ENCODE data around the gene PCDH19.

Gene PCDH19

DNA sequence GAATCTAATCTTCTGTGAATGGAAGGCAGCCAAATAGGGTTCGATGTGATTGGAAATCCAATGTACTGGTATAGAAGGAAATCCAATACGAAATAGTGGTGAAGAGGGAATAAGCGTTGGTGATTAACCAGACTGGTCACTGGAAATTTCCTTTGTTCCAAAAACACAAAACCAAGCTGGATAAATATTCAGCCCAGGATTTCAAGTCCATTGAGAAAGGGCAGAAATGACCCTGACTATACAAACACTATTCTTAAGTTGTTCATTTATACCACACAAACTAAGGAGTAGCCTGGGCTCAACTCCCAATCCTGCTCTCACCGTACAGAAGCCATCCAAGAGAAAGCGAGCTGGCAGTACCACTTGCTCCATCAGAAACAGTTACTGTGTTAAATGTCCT lies 32.2 kb downstream of the PCDH19 start:
- Histone ChIP-seq H3K36me3 (no peaks in the 10 kb centered on the region), H3K9me3 (no peaks in the 10 kb centered on the region), H3K4me1 (peaks cover 3% of the 10 kb centered on the region; the same call in 1 of the 2 replicates), H3K27me3 (no peaks in the 10 kb centered on the region), H3K4me3 (ENCODE audit: low read depth, low read length) (no peak overlapping the region)
- DNase-seq, result no peak
- TF ChIP-seq, protein P1, sequence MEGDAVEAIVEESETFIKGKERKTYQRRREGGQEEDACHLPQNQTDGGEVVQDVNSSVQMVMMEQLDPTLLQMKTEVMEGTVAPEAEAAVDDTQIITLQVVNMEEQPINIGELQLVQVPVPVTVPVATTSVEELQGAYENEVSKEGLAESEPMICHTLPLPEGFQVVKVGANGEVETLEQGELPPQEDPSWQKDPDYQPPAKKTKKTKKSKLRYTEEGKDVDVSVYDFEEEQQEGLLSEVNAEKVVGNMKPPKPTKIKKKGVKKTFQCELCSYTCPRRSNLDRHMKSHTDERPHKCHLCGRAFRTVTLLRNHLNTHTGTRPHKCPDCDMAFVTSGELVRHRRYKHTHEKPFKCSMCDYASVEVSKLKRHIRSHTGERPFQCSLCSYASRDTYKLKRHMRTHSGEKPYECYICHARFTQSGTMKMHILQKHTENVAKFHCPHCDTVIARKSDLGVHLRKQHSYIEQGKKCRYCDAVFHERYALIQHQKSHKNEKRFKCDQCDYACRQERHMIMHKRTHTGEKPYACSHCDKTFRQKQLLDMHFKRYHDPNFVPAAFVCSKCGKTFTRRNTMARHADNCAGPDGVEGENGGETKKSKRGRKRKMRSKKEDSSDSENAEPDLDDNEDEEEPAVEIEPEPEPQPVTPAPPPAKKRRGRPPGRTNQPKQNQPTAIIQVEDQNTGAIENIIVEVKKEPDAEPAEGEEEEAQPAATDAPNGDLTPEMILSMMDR (IDR thresholded peaks at IDR 0.05; ENCODE audit: low read depth, low read length), result no peak

DNA sequence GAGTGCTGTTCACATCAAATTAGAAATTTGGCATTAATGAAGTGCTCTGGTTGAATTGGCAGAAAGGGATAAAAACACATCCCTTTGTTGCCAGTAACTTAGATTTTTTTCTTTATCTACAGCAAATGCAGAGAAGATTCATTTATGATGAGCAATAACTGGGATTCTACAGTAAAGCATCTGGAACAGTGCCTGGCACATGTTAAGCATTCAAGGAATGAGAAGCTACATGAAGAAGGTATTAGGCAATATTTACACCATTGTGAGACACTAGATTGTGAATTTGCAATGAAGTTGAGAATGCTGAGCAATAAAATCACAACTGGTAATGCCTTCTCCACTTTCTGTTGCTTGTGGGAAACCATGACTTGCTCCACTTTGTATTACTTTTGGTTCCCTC lies 33.5 kb downstream of the PCDH19 start:
- DNase-seq, result no peak
- Histone ChIP-seq H3K27me3 (no peaks in the 10 kb centered on the region), H3K36me3 (no peaks in the 10 kb centered on the region), H3K4me3 (ENCODE audit: low read depth, low read length) (no peak overlapping the region), H3K9me3 (no peaks in the 10 kb centered on the region), H3K4me1 (peaks cover 3% of the 10 kb centered on the region; the same call in 1 of the 2 replicates)
- TF ChIP-seq, protein P1 (IDR thresholded peaks at IDR 0.05; ENCODE audit: low read depth, low read length), result no peak

DNA sequence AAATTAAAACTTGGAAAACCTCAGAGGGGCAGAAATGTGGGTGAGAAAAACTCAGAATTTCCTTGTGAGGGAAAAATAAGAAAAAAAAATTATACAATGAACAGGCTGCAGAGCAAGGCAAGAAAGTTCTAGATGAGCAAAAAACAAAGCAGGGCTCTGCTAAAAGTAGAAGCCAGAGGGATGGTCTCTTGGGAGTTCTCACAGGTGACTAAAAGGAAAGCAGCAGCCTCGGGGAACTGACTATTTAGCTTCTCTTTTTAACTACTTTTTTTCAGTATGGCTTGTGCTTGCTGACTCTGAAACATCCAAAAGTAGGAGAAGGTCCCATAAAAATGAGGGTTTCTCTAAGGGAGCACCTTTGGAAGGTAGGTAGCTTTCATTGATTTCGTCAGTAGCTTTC lies 36.4 kb downstream of the PCDH19 start:
- H3K4me3 ChIP-seq (ENCODE audit: low read depth, low read length), result no peak overlapping the region
- H3K36me3 ChIP-seq, result no peaks in the 10 kb centered on the region

DNA sequence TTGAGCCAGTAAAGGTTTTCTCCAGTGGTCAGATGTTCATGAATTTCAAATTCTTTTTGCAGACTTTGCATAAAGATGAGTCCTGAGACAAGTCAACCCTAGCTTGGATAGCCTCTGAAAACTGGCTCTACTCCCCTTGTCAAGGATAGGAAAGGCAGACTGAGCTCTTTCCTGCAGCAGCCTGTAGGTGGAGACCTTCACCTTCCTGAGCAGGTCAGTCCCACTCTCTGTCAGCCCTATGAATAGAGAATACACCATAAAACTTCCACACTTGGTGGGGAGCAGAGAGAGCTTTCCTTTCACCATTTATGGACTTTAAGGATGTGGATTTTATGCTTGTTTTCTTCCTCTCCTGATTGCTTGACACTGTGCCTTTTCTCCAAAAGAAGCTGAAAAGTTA lies 41.9 kb downstream of the PCDH19 start:
- H3K36me3 ChIP-seq, result no peaks in the 10 kb centered on the region
- DNase-seq, result peak; percentile 35
- H3K9me3 ChIP-seq, result no peaks in the 10 kb centered on the region
- no peak overlapping the region for H3K4me3 ChIP-seq (ENCODE audit: low read depth, low read length)
- TF ChIP-seq, protein P1 (IDR thresholded peaks at IDR 0.05; ENCODE audit: low read depth, low read length), result peak; percentile 68
- H3K27me3 ChIP-seq, result no peaks in the 10 kb centered on the region
- no peaks in the 10 kb centered on the region for H3K4me1 ChIP-seq

More for the DNA sequence above, 36.4 kb downstream of the PCDH19 start:
- Histone ChIP-seq H3K4me1 (no peaks in the 10 kb centered on the region; the same call in 1 of the 2 replicates), H3K9me3 (no peaks in the 10 kb centered on the region), H3K27me3 (no peaks in the 10 kb centered on the region)
- TF ChIP-seq, protein P1 (IDR thresholded peaks at IDR 0.05; ENCODE audit: low read depth, low read length), result no peak
- DNase-seq, result no peak

DNA sequence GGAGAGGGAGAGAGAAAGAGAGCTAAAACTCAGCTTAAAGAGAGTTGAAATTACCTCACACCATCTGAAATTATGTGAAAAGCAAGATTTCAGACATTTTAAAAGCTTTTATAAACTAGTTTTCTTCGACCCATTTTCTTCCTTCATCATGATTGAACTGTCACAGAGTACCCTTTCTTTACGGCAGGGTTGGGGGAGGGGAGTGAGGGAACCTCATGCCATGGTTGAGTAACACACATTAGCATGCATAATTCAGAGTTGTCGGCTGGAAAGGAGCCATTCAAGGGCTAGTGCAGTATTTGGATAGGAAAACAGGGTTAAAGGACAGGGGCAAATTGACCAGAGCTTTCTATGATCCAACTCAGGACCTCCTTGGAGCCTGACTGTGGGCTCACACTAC lies 46.2 kb downstream of the PCDH19 start:
- no peaks in the 10 kb centered on the region for H3K4me1 ChIP-seq

DNA sequence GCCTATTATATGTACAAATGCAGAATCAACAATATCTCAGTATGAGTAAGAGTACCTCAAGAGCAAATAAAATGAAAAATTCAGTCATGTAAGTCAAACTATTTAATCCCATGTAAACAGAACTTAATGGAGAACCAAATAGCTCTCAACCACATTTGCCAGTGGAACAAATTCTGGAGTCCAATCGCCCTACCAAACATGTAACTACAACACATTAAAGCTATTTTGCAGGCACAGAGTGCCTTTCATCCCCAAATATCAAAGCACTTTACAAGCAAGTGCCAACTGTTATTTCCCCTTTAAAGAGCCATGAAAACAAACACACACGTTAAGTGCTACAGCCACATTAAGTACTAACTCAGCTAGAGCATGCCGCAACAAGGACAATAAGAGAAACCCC lies 51.3 kb downstream of the PCDH19 start:
- H3K4me1 ChIP-seq, result no peaks in the 10 kb centered on the region
- TF ChIP-seq, protein P1 (IDR thresholded peaks at IDR 0.05; ENCODE audit: low read depth, low read length), result no peak
- H3K27me3 ChIP-seq, result no peaks in the 10 kb centered on the region
- no peaks in the 10 kb centered on the region for H3K9me3 ChIP-seq
- DNase-seq, result no peak
- no peaks in the 10 kb centered on the region for H3K36me3 ChIP-seq
- no peak overlapping the region for H3K4me3 ChIP-seq (ENCODE audit: low read depth, low read length)

More for the DNA sequence above, 46.2 kb downstream of the PCDH19 start:
- Histone ChIP-seq H3K9me3 (no peaks in the 10 kb centered on the region), H3K27me3 (no peaks in the 10 kb centered on the region), H3K4me3 (ENCODE audit: low read depth, low read length) (no peak overlapping the region), H3K36me3 (no peaks in the 10 kb centered on the region)
- DNase-seq, result no peak
- TF ChIP-seq, protein P1 (IDR thresholded peaks at IDR 0.05; ENCODE audit: low read depth, low read length), result no peak
